ENCODE results near the gene ANAPC2.

- TF ChIP-seq CTCF (IDR thresholded peaks at IDR 0.05) (no peak), MLX (CRISPR knock-in tag; IDR thresholded peaks at IDR 0.05) (no peak), NFE2L1 (CRISPR knock-in tag; IDR thresholded peaks at IDR 0.05) (no peak), JUN (CRISPR knock-in tag; IDR thresholded peaks at IDR 0.05) (no peak)
Observed at GRCh38 chr9:137192448-137192780, 4.1 kb upstream of the ANAPC2 start.

All from WTC11 (cell line).